GM18868 (cell line): ENCODE data around the gene HRCT1.
"Not testable (repeated sequence)": the region's sequence is repeated elsewhere in the genome, so short reads cannot be mapped to it uniquely, and the experiment has no call there.

Experiments
- ATAC-seq: cut with Tn5 transposase; IDR thresholded peaks from one replicate; pipeline ENCODE4 v1.9.1; 2021; ENCODE audit warnings: mild to moderate bottlenecking, moderate library complexity; ENCODE audit not compliant: unreplicated experiment

Gene HRCT1

DNA sequence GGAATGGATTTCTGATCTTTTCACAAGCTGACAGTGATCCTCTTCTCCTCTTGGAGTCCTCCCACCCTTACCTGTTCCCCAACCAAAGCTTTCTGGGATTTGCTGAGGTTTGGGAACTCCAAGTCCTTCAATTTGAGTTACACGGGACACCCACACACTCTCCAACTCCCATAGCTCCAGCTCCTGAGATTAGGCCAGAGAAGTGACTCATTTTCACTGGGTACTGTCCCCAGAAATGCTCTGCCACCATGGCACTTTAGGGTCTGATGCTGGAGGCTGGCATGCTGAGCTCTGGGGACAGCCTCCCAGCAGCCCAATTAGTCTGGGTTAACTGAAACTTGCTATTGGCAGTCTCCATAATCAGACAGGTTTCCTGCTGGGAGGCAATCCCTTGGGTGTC is 14.0 kb upstream of the HRCT1 start:
- ATAC-seq: no peak

DNA sequence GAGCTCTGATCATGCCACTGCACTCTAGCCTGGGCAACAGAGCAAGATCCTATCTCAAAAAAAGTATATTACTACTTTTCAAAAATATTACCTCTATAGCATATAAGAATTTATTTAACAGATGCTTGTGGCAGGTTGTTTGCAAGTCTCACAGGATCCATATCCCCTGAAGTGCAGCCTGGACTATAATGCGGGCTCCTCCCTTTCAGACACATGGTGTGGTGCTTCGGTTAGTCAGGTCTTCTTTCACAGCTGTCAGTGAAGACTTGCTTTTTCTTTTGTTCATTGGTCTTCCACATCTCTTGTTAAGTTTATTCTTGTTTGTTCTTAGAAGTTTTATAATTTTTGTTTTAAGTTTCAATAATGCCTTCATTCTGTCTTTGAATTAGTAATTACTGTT is 9.4 kb upstream of the HRCT1 start:
- no peak for ATAC-seq

DNA sequence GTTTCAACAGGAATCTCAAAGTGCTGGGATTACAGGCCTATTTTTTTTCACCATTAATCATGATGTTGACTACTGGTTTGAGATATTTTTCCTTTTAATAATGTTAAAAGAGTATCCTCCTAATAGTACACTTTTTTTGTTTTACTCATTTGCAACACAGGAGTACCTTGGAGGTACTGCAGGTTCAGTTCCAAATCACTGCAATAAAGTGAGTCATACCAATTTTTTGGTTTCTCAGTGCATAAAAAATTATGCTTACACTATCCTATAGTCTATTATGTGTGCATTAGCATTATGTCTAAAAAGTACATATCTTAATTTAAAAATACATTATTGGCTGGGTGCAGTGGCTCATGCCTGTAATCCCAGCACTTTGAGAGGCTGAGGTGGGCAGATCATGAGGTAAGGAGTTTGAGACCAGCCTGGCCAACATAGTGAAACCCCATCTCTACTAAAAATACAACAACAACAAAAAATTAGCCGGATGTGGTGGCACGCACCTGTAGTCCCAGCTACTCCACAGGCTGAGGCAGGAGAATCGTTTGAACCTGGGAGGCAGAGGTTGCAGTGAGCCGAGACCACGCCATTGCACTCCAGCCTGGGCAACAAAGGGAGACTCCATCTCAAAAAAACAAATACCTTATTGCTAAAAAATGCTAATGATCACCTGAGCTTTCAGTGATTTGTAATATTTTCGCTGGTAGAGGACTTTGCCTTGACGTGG is 8.5 kb upstream of the HRCT1 start:
- ATAC-seq: not testable (repeated sequence)

DNA sequence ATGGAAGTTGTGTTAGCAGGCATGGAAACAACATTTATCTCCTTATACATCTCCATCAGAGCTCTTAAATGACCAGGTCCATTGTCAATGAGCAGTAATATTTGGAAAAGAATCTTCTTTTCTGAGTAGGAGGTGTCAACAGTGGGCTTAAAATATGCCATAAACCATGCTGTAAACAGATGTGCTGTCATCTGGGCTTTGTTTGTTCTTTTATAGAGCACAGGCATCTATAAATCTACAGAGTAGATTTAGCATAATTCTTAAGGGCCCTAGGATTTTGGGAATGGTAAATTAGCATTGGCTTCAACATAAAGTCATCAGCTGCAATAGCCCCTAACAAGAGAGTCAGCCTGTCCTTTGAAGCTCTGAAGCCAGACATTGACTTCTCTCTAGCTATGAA is 7.7 kb upstream of the HRCT1 start:
- ATAC-seq: no peak

DNA sequence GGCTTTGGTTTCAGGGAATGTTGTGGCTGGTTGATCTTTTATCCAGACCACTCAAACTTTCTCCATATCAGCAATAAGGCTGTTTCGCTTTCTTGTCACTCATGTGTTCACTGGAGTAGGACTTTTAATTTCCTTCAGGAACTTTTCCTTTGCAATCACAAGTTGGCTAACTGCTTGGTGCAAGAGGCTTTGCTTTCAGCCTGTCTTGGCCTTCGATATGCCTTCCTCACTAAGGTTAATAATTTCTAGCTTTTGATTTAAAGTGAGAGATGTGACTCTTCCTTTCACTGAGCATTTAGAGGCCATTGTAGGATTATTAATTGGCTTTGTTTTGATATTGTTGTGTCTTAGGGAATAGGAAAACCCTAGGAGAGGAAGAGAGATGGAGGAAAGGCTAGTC is 7.0 kb upstream of the HRCT1 start:
- no peak for ATAC-seq

DNA sequence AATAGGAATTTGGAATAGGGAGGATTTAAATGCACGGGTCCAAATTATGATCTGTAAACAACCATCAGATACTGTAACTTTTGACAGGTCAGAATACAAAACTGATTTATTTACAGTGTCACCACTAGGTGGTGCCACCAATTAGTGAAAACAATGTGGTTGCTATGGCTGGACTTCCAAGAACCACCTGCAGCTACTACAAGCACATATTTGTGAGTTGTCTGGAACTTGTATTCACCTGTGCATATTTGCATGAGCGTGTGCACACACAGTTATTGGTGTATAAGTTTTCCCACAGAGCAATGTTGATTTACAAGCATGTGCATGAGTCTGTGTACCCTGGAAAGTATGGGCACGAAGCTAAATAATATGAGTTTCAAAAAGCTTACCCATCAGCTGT is 3.0 kb upstream of the HRCT1 start:
- ATAC-seq: no peak

DNA sequence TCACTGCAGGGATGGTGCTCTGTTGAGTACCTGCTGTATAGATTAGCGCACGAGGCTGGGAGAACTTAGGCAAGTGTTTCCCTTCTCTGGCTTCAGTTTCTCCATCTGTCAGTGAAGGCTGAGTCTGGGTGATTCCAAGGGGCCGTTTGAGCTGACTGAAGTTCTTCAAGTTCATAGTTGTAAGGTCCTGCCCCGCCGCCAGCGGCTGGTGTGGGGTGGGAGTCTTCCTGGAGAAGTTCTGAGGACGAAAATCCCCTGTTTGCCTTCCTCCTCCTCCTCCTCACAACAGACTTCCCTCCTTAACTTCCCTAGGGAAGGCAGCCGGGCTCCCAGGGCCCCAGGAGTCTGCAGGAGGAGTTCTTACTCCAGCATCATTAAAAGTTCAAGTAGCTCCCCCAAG is 1.7 kb upstream of the HRCT1 start:
- ATAC-seq: no peak

DNA sequence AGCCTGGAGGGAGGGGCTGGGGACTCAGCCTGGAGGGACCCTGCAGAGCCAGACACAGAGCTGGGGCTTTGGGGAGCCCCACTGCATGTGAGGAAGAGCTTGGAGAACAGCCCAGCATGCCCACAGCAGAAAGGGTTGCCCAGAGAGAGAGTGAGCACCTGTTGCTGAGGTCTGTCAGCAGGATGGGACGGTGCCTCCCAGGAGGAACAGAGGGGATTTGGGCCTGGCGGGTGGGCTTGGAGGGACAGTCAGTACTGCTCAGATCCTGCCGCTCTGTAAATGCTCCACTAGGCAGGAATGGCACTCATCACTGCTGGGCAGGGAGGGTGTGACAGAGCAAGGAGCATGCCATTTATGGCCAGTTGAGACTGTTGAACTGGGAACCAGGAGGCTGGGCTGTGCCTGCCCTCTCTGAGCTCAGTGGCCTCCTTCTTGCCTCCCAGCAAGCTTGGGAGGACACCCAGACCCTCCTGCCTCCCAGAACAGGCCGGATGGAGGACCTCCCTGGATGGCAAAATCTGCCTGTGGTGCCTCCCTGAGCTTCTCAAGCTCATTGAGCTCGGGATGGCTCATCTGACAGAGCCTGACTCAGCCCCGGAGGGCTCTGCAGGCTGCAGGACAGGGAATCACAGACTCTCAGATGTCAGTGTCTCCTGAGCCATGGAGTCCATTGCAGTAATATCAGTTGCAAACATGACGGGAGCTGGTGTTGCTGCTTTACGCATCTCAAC is 786 bp upstream of the HRCT1 start:
- no peak for ATAC-seq

DNA sequence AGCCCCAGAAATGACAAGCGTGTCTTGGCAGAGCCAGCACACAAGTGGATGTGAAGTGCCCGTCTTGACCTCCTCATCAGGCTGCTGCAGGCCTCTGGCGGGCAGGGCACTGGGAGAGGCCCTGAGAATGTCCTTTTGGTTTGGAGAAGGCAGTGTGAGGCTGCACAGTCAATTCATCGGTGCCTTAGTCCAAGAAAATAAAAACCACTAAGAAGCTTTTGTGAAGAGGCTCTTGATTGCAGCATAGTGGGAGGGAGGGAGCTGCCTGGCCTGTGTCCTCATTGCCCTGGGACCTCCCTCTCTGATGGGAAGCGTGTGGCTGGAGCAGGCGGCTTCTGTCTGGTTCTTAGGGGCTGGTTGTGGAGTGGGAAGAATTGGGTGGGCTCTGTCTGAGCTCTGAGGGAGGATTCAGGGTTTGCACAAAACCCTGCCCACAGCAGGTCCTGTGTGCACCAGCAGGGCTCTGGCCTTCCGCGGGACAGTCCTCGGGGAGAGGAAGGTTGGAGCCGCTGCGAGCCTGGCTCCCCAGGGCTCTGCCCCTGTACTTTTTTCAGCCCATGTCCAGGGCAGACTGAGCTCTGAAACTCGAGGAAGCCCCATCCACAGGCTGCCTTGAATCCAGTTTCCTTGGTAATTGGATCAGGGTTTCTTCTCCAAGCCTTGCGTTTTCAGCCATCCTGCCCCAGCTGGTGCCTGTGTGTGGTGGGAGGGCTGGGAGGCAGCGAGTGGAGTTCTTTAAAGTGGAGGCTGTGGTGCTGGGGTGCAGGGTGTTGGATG is 1.1 kb downstream of the HRCT1 start:
- ATAC-seq: no peak

DNA sequence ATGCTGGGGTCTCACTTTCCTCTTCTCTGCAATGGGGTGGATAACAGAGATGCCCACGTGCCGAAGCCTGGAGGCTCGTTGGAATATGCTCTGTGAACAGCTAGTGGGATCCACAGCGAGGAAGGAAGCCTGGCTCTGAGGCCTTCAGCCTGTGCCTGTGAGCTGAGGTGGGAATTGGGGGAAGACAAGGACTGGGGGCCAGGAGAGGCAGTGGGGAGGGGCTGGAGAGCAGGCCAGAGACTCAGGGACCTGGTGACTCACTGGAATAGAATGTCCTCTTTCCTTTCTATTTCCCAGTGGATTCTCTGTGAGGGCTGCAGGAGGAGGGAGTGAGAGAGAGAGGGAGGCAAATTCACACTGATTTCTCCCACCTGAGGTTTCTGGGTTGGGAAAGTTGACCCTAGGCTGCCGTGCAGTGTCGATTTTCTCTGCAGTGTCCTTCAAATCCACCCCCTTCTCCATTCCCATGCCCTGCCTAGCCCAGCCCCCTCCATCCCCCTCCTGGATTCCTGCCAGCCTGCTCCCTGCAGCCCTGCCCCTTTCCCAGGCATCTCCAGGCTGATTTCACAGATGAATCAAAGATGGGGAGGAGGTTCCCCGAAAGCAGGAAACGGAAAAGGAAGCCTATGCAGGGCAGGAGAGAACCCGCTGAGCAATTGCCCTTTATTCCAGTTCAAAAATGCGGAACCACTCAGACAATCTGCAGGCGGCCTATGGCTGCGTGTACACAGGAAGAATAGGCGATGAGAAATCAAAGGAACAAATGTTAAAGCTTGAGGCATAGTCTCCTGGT is 1.9 kb downstream of the HRCT1 start:
- ATAC-seq: no peak

DNA sequence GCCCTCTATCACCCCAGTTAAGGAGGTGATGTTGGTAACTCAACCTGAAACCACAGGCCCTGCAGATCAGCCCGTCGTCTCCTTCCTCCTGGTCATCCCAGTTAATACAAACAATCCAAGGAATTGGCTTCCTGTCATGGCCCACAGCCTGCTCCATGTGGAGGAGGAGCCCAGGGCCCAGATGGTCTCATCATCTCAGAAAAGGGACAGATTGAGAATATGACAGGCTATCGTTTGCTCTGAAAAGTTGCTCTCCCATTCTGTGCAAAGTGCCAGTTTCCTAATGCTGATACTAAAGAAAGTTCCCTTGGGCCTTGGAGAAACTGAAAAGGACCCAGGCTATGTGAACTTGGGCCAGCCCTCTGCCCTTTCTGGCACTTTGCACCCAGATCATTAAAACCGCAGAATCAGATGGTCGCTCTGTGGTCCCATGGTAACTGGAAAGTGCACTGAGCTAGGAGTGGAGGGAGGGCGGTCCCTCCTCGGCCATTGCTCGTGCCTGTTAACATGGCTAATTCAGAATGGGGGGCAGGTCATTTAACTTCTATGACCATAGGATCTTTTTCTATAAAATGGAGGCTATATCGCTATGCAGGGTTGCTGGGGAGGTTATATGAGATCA is 2.6 kb downstream of the HRCT1 start:
- ATAC-seq: no peak

DNA sequence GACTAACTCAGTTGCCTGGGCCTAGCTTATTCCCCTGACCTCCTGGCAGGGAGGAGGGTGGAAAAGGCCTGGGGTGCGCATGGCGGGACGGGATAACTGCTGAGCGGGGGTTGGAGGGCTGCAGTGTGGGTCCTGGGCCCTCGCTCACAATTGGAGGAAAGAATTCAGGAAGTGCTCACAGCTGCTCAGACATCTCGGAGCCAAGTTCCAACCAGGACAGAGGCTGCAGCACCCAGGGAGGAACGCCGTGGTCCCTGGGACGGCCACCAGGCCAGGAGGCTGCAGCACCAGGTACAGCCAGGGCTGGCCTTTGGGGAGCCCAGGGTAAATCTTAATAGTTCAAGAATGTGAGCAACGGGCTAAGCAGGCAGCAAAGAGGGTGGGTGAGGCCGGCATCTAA is 3.3 kb downstream of the HRCT1 start, which contains the start of gene SPAAR:
Gene SPAAR, plus strand, starts transcription at position 217 of the 400 bp plus-strand sequence. CDS start 974 bp downstream, outside the sequence.
- no peak for ATAC-seq

DNA sequence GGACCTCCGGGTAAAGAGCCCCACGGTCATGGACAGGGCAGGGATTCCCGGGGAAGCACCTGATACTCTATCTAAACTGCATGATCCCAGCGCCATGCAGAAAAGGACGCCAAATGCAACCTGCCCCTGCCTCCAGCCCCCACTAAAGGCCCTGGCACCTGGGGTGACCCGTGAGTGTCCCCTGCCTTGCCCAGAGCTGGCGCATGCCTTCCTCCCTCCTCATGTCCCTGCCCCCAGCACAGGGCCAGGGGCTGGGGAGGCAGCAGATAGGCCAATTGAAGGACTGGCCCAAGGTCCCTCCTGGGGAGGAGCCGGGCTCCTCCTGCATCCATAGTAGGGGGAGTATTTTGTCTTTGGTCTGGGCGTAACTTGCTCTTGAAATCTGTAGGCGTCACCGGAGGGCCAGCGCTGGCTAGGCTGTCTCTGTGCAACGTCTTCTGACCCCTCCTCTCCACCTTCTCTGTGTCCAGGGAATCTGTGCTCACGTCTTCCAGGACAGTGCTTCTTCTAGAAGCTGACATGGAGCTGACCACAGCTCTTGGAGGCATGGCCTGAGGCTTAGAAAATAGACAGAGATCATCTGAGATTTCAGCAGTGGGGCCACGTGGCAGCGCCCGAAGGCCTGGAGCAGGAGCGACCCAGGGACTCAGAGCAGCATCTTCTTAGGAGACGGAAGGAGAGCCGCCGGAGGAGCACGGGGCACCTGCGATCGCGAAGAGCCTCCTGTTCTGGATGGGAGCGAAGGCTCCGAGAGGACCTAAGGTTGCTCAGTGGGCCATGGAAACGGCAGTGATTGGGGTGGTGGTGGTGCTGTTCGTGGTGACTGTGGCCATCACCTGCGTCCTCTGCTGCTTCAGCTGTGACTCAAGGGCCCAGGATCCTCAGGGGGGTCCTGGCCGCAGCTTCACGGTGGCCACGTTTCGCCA is 3.9 kb downstream of the HRCT1 start:
- no peak for ATAC-seq

DNA sequence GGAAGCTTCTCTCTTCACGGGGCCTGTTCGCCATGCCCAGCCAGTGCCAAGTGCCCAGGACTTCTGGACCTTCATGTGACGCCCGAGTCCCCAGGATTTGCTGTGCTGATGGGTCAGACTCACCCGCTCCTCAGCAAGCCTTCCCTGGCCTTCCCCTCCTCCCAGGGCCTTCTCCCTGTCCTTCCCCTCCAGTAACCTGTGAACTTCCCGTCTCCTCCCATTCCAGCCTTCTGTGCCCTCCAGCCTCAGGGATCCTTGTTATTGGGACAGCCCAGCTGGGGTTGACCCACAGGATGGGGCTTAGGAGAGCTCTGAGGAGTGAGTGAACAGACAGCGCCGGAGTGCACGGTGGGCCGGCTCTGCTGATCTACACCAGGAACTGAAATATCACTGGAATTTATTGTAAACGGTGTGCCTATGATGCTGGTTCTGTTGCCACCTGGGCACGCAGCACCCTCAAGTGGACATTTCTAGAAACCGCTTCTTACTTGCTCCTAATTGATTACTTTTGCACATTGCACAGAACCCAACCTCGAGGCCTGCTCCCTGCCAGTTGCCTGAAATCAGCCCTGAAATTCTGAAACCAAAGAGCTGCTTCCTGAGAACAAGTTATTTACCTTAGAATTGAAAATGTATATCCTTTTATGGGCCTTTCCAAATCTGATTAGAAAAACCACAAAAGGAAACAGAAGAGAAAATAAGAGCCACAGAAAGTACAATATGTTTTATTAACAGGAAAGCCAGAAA is 4.8 kb downstream of the HRCT1 start:
- no peak for ATAC-seq

DNA sequence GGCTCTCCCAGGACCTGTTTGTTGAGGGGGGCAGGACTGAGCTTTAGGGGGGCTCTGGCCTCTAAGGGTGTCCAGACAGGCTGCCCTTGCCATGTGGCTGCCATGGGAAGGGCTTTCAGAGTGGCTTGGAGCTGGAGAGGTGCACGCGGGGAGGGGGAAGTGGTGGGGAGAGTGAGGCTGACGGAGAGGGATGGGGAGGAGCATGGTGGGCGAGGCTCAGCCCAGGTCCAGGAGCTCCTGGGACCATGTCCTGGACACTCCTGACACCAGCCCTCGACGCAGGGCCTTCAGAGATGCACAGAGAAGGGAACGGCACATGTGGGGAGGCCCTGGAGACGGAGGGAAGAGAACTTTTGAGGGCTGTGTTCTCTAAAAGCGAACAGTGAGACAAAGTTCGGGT is 5.7 kb downstream of the HRCT1 start:
- ATAC-seq: no peak

DNA sequence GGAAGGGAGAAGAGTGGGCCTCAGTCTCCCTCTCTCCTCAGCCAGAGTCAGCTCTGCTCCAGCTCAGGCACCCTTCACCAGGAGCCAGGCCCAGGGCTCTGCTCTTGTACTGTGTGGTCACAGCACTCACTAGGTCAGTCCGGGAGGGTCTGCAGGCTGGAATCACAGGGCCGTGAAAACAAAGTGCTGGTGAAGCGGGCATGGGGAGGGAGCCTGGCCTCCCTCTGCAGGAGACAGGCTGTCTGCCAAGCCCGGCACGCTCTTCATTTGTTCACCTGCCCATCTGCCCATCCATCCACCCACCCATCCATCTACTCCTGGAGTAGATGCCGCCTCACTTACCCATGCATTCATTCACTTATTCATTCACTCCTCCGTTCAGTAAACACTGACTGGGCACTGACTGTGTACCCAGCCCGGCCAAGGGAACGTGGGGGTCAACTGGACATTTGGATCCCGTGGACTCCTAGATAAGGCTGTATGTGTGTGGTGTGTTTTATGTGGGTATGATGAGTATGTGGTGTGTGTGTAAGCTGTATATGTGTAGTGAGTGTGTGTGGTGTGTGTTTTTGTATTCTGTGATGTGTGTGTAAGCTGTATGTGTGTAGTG is 6.9 kb downstream of the HRCT1 start:
- ATAC-seq: no peak

DNA sequence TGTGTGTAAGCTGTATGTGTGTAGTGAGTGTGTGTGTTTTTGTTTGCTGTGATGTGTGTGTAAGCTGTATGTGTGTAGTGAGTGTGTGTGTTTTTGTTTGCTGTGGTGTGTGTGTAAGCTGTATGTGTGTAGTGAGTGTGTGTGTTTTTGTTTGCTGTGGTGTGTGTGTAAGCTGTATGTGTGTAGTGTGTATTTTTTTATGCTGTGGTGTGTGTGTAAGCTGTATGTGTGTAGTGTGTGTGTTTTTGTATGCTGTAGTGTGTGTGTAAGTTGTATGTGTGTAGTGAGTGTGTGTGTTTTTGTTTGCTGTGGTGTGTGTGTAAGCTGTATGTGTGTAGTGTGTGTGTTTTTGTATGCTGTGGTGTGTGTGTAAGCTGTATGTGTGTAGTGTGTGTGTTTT is 7.4 kb downstream of the HRCT1 start:
- not testable (repeated sequence) for ATAC-seq

DNA sequence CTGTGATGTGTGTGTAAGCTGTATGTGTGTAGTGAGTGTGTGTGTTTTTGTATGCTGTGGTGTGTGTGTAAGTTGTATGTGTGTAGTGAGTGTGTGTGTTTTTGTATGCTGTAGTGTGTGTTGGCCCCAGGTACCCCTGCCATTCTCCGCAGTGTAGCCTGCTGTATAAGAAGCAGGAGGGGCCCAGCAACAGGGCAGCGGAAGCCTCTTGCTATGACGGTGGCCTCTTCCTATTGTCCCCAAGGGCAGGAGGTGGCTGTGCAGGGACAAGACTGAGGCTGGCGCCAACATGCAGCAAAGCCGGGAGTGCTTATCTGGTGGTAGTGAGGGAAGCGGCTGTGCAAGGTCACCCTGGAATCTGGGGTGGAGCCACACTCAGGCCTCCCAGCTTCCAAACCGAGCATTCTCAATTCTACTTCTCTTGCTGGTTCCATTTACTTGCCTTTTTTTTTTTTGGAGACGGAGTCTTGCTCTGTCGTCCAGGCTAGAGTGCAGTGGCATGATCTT is 8.4 kb downstream of the HRCT1 start:
- ATAC-seq: no peak
